GM20431 (cell line): ENCODE data around the gene GNA14.
"Not testable (repeated sequence)": the region's sequence is repeated elsewhere in the genome, so short reads cannot be mapped to it uniquely, and the experiment has no call there.

Source experiments
- in situ Hi-C: fragments of 300-500 bp; cut with MseI, MboI; formaldehyde crosslinking; loops from one replicate; pipeline ENCODE4 v1.15.0; 2020; ENCODE audit warnings: low sequenced_read_pairs; ENCODE audit not compliant: unreplicated experiment

GNA14 gene

DNA sequence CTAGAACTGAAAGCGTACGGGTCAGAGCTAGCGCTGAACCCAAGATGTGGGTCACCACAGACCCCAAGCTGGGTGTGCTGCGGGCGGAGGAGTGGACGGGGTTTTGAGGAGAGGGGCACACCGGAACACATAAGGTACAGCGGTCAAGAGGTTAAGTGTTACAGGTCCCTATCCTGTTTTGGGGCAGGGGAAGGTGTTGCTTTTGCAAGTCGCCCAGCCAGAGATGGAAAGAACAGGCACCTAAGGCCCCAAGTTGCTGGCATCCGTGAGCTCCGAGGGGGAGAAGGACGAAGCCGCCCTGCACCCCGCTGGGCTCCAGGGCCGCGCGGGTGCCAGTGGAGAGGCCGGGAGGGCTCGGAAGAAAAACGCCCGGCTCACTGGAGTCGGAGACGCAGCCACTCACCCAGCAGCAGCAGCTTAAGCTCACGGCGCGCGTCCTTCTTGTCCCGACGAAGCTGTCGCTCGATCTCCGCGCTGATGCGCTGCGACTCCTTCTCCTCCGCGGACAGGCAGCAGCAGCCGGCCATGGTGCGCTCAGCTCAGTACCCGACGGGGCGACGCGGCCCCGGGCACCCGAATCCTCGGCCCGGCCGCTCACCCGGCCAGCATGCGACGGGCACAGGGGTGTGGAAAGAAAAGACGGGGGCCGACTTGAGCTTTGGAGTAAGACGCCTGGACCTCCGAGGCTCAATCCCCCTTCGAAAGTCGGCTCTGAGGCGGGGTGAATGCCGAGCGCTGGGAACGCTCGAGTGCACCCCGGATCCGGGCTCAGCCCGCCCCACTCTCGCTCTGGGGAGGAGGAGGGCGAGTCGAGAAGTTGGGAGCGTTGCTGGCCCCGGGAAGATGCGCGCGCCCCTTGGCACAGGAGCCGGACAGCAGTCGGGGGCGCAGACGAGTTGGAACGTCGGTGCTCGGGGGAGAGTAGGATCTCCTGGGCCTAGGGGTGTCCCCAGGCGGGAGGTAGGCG lies 572 bp downstream of the GNA14 start:
- in situ Hi-C loops, result no loop called here

DNA sequence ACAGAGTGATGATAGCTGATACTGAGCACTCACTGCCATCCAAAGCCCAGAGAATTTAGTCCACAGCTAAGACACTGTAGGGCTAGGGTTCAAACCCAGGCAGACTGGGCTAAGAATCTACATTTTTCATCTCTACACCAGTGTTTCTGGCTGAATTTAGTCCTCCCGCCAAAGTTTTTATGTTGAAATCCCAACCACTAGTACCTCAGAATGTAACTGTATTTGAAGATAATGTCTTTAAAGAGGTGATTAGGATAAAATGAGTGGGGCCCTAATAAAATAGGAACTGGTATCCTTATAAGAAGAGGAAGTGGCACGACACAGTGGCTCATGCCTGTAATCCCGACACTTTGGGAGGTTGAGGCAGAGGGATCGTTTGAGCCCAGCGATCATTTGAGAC lies 4.3 kb downstream of the GNA14 start:
- in situ Hi-C loops, result no loop called here

DNA sequence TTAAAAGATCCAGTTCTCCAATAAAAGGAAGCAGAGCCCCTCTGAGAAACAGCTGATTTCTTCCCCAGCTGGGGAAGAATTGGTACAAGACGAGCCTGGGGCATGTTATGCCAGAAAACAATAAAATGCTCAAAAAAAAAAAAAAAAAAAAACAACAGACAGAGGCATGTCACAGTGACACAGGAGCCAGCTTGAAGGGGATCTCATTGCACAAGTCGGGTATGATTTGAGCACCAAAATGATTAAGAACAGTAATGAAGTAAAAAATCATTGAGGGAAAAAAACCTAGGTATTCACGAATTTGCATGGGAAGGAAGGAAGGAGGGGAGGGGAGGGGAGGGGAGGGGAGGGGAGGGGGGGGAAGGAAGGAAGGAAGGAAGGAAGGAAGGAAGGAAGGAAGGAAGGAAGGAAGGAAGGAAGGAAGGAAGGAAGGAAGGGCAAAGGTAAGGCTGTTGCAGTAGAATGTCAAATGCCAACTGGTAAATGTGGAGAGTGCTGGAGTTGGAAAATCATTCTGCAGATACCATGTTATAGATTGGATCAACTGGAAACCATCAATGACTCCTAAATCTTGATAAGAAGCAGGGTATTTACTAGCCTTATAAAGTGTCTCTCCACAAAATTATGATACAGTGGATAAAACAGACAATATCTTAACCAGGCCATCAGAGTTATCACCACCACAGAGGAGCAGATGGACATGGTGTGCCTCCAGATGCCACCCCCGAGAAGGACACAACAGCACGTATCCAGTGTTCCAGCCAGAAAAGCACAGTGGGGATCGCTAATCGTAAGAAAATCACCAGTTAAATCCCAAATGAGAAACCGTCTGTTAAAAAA lies 7.2 kb downstream of the GNA14 start:
- in situ Hi-C loops, result no loop called here

DNA sequence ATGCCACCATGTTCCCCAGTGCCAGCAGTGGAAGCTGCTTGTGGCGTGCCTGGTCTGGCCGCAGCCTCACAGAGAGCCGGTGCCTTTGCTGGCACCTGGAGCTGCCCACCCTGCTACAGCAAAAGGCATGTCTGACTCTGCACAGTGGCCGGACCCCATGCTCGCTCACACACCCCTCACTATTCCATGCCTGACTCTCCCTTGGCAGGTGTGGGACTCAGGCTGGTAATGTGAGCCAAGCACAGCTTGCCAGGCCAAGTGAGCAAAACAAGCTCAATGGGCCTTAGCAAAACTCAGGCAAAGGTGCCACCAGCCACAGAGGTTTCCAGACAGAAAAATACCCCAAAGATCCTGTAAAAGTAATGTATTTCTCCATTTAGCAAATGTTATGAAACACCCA lies 15.5 kb downstream of the GNA14 start:
- in situ Hi-C loops, result no loop called here

DNA sequence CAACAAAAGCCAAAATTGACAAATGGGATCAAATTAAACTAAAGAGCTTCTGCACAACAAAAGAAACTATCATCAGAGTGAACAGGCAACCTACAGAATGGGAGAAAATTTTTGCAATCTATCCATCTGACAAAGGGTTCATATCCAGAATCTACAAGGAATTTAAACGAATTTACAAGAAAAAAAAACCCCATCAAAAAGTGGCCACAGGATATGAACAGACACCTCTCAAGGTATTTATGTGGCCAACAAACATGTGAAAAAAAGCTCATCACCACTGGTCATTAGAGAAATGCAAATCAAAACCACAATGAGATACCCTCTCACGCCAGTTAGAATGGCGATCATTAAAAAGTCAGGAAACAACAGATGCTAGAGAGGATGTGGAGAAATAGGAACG lies 19.3 kb downstream of the GNA14 start:
- in situ Hi-C loops, result not testable (repeated sequence)

DNA sequence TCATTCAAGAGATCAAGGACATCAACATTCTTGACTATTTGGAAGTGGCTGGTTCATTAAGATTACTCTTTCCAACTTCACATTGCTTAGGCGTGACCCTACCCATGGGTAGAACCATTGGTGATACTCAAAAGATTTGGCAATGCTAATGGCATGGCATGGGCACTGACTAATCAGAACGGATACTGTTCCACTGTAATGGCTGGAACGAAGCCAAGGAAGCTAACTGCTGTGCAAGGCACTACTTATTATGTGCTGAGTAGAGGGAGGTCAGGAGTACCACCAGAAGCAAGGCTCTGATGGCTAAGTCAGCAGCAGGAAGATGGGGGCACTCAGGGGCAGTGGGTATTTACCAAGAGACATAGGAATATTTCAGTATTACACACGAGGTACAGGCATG lies 31.9 kb downstream of the GNA14 start:
- in situ Hi-C loops, result no loop called here

DNA sequence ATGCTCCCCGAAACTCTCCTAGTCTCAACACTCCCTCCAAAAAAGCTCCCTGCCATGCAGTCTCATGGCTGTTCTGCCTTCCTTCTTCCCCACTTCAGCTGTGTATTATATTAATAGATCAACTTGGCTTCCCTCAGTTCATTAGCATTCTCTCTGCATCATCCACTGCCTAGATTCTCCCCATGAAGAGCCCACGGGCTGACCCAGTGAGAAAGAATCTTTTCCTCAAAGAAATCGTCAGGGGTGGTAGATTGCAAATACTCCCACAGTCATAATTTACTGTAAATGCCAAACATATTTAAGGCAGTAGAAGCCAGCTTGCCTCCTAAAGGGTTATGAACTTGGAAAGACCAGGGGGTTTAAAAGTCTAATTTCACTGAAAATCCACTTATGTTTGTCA lies 33.5 kb downstream of the GNA14 start:
- in situ Hi-C loops, result no loop called here

DNA sequence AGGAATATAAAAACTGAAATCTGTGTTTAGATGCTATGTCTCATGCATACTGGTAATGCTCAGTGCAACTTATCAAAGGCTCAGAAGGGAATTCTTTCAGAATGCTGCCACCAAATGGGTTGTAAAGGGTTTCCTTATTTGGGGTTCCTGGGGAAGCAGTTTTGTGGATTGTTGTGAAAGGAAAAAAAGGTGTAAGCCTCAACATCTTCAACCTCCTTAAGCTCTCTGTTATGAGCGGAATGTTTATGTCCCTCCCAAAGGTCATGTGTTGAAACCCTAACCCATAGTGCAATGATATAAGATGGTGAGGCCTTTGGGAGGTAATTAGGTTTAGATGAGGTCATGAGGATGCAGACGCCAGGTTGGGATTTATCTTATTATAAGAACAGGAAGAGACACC lies 41.6 kb downstream of the GNA14 start:
- in situ Hi-C loops, result no loop called here

DNA sequence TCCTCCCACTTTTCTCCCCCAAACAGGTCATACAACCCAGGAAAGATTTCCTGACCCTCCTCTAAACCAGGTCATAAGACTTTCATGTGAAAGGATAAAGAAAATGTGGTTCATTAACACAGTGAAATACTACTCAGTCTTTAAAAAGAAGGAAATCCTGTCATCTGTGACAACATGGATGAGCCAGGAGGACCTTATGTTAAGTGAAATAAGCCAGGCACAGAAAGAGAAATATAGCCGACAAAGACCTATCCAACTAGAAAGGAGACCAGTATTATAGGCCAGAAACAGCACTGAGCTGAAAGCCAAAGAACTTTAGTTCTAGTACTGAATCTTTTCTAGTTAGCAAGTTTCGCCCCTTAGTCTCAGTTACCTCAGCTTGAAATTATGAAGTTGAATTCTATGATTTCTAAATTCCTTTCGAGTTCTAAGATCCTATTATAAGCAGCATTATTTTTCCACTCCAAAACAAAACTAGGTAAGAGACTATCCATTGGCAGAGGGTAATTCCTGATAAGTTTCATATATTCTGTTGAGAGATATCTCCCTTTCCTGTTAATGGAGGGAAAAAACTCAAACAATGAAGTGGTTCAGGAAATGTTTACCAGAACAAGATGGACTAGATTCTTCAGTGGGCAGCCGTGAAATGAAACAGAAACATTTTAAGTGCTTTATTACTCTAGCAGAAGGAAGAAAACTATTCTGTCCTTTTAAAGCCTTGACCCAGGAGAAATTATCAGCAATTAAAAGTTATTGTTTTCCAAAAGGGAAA lies 42.5 kb downstream of the GNA14 start:
- in situ Hi-C loops, result no loop called here

DNA sequence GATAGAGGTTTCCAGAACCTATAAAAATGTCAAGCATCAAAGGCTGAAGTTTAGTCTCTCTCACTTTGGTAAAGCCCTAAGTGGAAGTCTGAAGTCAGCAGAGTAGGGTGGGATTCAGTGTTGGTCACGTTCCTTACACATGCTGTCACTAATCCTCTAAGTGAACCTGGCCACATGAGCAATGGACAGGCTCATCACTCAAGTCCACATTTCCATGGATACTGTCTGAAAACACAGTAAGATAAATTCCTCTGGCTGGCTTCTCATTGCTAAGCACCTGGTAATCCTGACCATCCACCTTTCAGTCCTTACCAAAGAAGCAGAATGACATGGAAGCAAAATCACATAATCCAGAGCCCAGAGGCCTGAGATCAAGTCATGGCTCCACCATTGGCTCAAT lies 43.8 kb downstream of the GNA14 start:
- in situ Hi-C loops, result no loop called here

DNA sequence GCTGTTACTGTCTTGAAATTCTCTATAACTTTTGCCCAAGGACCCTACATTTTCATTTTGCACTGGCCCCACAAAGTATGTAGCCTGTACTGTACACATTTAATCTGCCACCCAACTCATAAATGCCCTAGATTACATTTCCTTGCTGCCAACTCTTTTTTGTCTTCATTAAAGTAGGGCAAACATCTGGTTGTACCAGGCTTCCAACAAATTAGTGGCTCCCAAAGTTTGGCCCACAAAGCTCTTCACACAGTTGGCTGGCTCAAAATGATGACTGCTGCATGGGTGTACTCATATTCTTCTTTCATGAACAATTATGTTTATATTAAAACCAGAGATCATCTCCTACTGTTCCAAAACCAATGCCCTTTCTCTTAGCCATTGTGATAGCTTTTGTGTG lies 45.3 kb downstream of the GNA14 start:
- in situ Hi-C loops, result no loop called here

DNA sequence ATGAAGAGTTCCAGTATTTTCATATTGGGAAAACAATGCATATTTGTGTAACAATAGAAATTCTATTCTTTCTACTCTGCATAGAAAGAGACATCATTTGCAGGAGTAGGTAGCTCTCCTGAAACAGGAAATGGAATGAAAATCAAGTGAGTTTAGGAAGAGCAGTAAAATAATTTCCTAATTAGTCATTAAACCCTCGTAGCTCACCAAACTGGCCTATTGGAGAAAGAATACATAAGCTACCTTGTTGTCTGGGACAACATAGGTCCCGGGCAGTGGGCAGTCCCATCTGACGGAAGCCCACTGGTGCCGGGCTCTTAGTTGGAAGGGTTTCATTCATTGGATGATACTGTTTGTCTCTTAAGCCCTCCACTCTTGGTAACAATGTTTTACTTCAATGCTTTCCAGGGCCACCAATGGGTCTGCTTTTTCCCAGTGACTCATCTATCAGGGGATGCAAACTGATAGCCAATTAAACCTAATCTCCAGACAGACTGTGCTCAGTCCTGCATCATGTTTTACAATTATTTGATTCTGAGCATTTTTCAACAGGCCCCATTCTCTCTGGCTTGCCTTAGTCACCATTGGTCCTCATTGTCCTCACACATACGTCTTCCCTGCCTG lies 46.5 kb downstream of the GNA14 start:
- in situ Hi-C loops, result no loop called here

DNA sequence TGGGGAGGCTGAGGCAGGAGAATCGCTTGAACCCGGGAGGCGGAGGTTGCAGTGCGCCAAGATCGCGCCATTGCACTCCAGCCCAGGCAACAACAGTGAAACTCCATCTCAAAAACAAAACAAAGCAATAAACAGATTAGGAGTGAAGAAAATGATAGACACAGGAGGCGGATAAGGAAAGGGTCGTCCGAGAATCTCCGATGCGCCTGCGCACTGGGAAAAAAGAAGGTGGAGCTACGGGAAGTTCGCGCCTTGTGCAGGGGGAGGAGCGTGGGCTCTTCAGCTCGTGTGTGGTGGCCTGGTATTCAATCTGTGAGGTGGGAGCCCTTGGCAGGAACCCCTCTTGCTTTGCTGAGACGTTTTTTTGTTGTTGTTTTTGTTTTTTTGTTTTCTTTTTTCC lies 47.3 kb downstream of the GNA14 start:
- in situ Hi-C loops, result no loop called here

DNA sequence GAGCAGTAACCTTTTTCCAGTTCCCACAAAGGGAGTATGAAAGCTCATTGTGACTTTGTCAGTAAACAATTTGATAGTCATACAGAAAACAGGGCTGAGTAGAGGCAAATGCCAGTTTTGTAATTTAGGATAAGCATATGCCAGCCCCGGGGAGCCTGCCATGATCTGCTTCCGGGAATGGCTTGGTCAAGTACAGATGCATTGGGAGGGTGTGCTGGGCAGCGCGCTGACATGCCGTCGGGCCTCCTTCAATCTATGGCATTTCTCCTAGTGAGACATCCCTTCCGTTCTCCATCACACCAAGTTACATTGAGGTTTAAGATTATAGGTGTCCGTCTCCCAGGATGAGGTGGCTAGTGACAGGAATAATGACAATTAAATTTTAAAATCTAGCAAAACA lies 48.6 kb downstream of the GNA14 start:
- in situ Hi-C loops, result no loop called here

DNA sequence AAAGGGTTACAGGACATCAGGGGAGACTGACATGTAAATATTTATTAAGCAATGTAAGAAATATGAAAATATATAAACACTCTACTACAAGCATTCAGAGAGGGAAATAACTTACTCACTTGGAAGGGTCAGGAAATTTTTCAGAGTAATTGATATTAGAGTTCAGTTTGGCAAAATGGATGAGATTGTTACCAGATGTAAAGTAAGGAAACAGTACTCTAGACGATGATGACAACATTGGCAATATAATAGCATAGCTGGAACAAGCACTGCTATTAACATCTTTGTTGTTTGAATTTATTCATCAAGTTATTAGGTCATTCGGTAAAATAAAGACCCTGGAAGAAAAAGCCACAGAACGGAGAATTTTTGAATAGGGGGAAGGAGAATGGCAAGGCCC lies 49.1 kb downstream of the GNA14 start:
- in situ Hi-C loops, result no loop called here

DNA sequence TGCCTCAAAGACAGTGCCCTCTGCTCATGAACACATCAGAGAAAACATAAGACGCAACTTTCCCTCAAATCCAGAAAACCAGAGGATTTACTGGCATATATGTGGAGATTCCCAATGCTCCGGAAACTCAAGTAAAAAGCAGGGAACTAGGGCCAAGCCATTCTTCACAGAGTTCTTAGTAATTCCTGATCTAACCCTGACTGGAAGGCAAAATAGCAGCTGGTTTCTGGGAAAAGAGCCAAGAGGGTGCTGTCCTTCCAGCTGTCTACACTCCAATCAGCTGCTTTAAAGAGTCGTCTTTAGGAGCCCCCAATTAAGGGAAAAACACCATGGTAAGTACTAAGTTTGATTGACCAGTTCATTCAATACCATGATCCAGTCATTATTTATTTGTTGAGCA lies 49.6 kb downstream of the GNA14 start:
- in situ Hi-C loops, result no loop called here

DNA sequence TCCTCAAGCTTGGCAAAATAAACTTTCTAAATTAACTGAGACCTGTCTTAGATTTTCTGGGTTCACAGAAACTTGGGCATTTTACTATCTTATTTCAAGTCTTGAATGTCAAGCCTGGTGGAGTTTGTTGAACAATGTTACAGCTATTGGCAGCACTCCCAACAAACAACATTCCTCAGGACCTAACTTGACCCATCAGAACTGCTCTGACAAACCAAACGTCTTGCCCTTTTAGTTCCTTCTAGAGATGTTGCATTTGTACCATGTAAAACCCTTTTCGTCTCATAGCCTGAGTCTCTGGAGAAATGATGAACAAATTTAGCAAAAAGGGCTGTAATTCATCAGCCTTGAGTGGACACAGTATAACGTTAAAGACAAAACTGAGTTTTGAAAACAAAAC lies 51.1 kb downstream of the GNA14 start:
- in situ Hi-C loops, result no loop called here

DNA sequence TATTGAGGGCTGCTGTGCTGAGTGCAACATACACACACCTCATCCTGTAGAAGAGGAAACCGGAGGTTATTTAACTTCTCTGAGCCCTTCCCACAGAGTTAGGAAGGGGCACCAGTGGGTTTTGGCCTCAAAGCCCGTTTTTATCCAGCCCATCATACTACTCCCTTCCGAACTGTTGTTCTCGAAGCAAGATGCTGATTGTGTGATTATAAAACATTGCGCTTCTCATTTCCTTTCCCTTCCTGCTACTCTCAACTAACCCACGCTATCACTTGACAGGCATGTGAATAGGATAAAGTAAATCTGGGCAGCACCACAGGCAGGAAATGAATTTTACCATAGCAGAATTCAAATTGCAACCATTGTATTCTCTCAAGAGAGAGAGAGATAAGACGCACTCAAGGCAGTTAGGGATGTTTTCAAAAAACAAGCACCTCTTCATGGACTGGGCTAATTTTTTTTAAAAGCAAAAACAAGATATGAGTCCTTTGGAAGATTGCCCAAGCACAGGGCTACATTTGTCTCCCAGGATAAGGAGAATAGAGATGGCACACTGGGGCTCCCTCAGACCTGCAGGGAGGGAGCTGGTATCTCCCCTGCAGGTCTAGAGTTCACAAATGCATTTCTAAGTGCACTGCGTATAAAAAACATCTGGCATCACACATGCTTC lies 52.6 kb downstream of the GNA14 start:
- in situ Hi-C loops, result no loop called here

DNA sequence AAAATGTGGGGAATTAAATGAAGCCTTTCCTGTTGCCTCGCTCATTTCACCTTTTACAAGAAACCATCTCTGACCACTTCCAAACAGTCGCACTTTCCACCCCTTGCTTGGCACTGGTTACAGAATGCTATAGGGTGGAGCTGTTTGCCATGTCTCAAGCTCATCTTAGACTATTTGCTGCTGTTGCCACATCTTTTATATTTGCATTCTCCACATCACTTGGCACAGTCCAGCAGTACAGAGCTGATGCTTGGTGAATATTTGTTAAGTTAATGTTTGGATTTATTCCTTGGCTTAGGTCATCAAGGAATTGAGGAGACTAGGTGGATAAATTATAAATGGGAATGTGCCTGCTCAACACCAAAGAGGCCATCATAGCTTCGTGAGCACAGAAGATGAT lies 53.2 kb downstream of the GNA14 start:
- in situ Hi-C loops, result no loop called here

DNA sequence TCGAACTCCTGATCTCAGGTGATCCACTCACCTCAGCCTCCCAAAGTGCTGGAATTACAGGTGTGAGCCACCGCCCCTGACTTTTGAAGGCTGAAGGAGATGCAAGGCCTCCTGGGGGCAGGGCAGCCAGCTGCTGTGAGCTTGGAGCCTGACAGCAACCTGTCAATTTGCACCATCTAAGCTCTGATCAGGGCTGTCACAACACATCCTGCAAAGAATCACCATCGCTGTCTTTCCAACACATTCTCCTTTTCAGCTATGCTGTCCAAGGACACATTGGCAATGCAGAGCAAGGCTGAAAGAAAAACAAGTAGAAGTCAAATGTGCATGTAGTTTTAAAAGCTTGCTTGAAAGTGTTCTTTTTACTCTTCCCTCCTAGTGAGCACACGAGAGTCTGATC lies 54.6 kb downstream of the GNA14 start:
- in situ Hi-C loops, result no loop called here
